GM19099 (cell line): ENCODE measurements around the gene ASCC1.

Experiments used
- POLR2A ChIP-seq: IDR thresholded peaks from 3 replicates; pipeline ENCODE4 v1.6.1; 2011; ENCODE audit warnings: low read depth; ENCODE audit not compliant: insufficient read length; ENCODE audit errors: extremely low read depth

The ASCC1 gene

DNA sequence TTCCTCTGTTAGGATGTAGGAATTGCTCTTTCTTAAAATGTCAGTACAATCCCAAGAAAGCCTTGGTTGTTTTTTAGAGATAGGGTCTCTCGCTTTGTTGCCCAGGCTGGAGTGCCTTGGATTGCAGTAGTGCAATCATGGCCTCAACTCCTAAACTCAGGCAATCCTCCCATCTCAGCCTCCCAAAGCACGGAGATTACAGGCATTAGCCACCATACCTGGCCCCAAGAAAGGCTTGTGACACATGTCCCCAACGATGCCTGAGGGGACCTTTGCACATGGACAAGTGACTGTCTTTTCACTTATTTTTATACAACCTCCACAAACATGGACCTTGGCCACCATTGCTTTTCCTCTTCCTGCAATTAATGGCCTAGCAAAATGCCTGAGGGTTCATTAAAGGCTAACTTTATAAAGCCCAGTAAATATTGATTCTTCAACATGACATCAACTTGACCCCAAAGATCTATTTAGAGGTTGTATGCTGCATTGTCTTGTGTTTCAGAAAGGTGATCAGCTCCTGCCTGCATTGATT is 117.7 kb downstream of the ASCC1 start:
- TF ChIP-seq POLR2A: no peak

DNA sequence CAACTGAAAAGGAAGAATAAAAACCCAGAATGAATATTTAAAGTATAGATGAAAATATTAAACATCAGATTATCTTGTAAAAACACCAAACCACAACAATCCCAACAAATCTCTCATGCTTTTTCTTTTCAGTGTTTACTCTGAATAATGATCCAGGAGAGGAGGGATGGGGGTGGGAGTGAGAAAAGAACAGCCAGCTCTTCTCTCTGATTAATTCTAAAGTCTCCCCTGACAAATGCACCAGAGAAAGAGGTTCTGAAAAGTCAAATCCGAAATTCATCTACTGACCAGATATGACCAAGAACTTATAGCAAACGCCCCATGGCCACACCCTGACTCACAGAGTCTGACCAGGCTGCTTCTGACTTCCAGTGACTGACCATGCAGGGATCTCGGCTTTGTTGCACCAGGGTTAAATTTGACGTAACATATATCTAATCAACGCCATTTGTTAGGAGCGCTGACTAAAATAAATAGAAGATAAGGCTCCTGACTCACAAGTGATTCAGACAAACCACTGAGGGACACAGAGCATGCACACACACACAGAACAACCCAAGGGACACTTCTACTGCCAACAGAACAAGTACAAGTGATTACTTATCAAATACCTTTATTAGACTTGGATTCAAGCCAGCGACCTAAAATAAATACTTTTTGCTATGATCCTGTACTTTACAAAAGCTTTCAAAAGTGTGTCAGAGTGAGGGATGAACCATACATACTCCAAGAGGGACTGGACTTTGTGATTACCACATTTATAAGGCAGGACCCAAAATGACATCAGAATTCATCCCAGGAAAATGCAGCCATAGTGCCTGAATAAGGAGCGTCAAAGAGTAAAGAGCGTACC is 118.4 kb downstream of the ASCC1 start:
- no peak for TF ChIP-seq POLR2A

DNA sequence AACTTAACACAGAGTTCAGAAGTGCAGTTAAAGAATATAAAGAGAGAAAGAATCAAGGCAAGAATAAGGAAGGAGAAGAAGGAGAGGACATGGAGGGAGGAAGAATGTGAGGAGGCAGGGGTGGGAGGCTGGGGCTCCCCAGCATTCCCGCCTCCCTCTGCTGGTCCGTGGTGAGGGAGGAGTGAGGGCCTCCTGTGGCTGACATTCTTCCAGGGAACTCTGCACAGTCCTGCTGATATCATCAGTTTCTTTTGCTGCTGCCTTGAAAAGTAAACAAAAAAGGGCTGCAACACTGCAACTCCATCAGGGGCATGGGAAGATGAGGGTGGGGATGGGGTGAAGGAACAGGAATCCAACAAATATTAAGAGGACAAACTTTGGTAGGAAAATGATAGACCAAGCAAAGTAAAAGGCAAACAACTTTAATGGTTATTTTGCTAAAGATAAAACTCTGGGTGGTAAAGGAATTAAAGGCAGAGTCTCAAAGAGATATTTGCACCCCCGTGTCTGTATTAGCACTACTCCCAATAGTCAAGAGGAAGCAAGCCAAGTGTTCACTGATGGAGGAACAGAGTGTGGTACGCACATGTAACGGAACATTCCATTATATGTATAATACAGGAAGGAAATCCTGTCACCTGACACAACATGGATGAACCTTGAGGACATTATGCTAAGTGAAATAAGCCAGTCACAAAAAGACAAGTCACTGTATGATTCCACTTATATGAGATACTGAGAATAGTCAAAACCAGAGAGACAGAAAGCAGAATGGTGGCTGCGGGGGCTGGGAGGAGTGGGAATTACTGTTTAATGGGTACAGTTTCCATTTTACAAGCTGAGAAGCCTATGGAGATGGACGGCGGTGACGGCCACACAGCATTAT is 119.7 kb downstream of the ASCC1 start:
- TF ChIP-seq POLR2A: no peak

DNA sequence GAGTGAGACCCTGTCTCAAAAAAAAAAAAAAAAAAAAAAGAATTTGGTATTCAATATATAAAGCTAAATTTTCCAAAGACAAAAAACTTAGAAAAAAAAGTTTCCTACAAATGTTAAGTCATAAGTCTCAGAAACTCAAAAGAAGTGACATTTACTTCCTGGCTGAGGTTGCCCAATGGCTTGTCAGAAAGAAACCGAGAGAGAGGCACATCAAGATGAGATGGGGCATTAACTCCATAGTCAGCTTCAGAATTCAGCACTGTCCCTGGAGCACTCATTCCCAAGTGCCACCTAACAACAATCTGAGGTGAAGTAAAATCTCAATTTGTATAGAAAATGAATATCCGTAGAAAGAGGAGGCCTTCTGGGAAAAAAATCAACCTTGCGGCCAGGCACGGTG is 120.9 kb downstream of the ASCC1 start:
- TF ChIP-seq POLR2A: no peak

DNA sequence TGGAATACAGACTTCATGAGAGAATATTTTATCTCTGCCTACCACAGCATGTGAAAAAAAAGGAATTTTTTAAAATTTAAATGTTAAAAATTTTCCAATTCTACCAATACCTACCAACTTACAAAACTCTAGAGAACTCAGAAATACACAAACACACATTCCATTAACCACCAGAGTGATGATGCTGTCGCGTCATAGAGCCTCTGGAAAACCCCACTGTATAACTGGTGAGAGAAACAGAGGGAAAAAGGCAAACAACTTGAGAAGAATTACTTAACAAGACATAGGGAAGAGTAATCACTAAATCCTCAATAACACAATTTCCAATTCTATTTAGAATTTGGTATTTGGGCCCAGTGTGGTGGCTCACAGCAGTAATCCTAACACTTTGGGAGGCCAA is 121.5 kb downstream of the ASCC1 start:
- no peak for TF ChIP-seq POLR2A

DNA sequence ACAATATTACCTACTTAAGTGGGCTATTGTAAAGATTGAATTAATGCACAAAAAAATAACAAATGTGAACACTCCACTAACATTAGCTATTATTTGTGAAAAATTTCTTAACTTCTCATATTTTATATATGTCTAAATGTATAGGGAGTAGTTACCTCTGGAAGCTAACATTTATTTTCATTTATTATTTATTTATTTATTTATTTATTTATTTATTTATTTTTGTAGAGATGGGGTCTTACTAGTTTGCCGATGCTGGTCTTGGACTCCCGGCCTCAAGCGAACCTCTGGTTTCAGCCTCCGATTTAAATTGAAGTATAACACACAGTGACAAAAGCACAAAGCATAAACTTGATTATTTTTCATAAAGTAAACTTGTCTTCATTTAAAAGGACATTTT is 122.6 kb downstream of the ASCC1 start:
- no peak for TF ChIP-seq POLR2A

DNA sequence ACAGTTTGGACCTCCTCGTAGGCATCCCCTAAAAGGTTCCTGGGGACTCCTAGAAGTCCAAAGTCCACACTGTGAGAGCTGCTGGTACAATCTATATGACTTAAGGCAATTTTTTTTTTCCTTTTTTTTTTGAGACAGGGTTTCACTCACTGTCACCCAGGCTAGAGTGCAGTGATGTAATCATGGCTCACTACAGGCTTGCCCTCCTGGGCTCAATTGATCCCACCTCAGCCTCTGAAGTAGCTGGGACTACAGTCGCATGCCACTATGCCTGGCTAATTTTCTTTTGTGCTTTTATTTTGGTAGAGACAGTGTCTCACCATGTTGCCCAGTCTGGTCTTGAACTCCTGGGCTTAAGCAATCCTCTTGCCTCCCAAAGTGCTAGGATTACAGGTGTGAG is 123.1 kb downstream of the ASCC1 start:
- no peak for TF ChIP-seq POLR2A

DNA sequence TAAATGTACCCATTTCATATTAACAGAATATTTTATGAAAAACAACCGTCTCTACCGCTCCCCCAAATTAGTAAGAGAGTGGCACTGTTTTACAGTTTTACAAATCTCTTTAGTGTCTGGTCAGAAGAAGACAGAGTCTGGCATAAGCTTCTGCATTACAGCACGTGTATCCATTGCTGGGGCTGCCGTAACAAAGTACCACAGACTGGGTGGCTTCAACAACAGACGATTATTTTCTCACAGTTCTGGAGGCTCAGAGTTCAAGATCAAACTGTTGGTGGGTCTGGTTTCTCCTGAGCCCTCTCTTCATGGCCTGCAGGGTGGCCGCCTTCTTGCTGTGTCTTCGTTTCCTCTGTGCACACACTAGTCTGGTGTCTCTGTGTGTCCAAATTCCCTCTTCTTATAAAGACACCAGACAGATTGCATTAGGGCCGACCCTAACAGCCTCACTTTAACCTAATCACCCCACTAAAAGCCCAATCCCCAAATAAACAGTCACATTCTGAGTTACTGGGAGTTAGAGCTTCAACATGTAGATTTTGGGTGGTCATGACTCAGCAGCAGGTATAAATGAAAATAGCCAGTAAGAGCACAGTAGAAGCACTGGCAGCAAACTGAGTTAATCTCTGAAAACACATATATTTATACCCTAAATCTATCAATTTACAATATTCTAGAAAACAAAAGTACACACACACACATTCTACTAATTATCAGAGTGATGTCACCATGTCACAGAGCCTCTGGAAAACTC is 123.7 kb downstream of the ASCC1 start:
- no peak for TF ChIP-seq POLR2A

DNA sequence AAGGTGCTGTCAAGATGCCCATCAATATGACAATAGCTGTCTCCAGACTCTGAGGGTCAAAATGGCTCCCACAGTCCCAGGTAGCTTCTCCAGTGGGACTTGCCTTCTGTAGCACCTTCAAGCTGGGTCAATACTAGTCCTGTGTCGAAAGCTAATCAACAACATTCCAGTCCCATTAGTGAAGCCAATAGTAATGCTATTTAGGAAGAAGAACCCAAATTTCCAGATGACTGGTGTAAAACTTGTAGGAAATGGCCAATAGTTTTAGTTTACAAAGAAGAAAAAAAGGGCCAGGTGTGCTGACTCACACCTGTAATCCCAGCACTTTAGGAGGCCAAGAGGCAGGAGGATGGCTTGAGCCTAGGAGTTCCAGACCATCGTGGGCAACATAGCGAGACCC is 125.8 kb downstream of the ASCC1 start:
- no peak for TF ChIP-seq POLR2A

DNA sequence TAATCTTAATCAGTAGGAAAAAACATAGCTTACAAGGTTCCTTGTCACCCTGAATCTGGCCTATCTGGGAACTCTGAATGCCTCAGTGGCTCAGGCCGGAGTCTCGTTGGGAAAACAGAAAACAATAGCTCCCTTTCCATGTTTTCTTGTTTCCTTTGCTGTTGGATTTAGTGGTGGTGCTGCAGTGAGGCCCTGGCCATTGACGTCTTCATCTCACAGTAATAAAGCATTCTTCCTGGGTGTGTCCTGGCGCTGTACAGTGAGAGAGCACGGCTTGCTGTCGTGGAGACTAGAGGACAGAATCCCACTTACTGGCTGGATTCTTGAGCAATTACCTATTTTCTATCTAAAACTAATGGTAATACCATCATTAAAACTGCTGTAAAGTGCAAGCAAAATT is 126.5 kb downstream of the ASCC1 start:
- no peak for TF ChIP-seq POLR2A

DNA sequence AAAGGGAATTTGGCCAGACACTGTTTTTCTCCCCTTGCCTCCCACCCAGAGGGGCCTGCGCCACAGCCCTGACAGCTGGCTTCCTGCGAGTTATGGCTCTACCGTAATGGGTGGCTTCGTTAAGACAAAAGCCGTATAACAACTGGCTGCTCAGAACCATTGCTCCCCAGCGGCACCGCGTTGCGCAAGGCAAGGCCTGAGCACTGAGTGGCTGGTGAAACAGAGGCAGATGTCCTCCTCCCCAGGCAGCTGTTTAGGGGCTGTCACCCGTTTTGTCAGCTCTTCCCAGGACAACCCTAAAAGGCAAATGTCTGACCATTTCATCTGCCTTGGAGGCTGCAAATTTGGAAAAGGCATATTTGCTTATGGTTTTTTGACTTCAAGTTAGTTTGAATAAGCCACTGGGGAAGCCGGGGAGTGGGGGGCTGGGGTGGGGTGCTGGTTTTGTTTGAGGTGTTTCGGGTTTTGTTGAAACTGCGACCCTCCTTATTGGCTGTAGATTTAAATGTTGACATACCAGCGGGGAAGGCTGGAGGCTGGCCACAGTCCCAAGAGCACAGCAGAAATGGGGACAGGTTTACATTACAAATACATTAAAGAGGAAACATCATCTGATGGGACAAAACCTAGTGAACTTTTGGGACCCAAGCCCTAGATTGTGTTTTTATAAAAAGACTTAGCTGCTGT is 127.0 kb downstream of the ASCC1 start:
- TF ChIP-seq POLR2A: no peak

DNA sequence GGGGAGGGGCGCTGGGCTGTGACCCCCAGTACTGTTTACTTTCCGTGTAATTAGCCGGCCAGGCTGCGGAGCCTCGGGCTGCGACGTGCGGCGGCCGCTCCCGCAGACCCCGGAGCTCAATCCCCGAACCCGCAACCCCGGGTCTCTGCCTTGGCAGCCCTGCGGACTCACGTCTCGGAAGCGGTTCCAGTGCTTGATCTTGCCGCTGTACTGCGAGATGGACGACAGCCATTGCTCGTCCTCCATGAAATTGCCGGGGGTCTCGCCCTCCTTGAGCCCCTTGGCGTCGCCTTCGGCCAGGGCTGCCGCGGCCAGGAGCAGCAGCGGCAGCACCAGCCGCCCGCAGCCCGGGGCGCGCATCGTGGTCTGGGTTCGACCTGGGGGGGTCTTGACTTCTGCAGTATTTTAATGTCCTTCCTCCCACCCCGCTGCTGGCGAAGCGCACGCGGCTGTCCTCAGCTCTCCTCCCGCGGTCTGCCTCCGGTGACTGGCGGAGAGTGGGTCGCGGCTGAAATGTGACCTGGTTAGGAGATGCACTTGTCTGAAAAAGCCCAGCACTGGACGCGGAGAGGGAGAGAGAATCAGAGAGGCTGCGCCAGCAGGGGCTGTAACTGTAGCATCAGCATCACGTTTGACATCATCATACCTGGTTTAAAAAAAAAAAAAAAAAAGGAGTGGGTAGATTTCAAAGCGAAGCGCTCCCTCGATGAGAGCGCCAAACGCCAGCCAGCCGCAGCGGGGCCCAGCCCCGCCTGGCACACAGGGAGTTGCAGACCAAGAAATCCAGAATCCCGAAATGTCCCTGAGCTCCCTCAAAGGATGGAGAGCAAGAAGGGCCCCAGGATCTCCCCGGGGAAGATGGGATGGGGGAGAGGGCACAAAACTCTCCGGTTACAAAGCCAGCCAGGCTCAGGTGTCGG is 127.8 kb downstream of the ASCC1 start, which contains the start of gene SPOCK2:
Gene SPOCK2 (minus strand): TSS at position 583 of the 920 bp plus-strand sequence. CDS start 223 bp downstream, at position 360.
- no peak for TF ChIP-seq POLR2A

DNA sequence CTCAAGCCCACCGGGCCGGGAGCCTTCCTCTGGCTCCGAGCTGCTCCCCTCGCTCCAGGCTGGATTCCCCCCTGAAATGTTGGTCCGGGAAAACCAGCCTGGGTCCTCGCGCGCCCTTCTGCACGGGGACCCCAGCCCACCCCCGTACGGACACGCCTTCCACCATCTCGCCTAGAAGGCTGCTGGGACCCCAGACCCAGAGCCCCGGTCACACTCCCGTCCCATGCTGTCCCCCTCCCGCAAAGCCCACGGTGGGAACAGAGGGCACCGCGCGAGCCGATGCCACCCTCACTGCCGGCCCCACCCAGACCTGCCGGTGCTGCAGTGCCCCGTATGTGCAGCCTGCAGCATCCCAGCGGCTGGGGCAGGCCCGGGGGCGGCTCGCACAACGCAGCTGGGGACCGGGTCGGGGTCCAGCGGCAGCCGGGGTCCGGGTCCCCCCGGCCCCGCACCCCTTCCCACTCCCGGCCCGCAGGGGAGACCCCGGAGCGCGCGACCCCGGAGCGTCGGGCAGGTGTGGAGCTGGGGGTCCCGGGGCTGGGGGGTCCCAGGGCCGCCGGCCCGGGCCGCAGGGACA is 128.6 kb downstream of the ASCC1 start:
- no peak for TF ChIP-seq POLR2A
